Measurements from ENCODE around the gene ZDHHC13.

ZDHHC13 gene

DNA sequence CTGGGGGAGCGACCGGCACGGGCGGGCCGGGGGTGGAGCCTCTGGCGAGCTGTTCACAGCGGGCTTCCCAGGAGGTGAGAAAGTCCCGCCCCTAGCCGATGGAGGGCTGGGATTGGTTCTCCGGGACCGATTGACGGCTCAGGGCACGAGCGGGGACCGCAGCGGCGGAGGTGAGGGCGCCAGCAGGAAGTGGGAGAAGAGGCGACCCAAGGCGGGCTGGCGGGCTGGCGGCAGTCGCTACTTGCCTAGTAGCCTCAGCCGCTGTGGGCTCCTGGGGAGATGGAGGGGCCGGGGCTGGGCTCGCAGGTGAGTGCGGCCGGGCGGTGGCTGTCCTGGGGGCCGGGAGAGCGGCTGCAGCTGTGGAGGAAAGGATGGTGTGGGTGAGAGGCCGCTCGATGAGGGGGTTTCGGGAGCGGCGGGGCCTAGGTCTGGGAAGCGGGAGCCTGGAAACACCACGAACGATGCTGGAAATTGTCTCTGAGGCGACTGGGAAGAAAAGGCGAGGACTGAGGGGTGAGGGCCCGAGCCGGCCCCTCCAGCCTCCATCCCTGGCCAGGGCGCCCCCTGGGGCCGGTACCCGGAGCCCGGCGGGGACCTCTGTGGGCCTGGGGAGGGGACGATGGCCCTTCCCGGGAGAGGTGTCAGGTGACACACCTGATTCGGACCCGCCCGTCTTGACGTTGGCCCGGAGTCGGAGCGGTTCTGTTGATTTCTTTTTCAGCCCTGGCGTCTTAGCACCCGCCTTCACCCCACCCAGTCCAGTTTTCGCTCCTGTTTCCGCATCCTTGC lies at the start of gene ZDHHC13:
TSS of gene ZDHHC13 (plus strand) at position 198 of the 789 bp plus-strand sequence. CDS start at position 280, 82 bp downstream.
- peak; percentile 89 for DNase-seq

DNA sequence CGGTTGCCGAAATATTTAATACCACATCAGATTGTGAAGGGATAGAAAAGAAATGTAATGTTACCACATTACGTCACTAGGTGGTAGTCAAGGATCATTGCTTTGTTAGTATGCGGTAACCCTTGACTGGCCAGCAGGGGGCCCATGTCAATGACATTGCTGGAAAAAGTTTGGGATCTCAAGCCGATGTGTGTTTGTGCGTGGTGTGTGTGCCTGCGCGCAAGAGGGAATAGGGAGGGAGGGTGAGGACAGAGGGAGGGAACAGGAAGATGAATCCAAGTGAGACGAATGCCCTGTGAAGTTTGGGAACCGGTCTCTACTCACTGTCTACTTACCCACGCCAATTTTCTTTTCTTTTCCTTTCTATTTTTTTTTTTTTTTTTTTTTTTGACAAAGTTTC lies 45.7 kb upstream of the ZDHHC13 start:
- DNase-seq, result peak; percentile 28

DNA sequence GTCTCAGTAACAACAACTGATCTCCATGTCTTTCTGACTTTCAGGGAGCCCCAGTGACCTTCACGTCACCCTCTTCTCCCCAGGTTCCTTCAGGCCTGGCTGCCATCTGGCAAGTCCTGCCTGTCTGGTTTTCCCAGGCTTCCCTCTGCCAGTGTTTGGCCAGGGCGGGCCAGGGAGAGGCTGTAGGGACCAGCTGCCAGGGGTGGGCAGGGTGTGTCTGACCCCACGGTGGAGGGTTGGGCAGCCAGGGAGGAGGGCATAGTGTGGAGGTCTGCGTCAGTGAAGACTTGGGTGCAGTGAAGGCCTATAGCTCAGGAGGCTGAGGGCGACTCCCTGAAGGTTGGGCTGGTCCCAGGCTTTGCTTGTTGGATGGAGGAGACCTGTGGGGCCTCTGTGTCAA lies 44.5 kb upstream of the ZDHHC13 start:
- no peak for DNase-seq

- no peak for DNase-seq
Measured at GRCh38 chr11:19073454-19074415, 43.2 kb upstream of the ZDHHC13 start.

DNA sequence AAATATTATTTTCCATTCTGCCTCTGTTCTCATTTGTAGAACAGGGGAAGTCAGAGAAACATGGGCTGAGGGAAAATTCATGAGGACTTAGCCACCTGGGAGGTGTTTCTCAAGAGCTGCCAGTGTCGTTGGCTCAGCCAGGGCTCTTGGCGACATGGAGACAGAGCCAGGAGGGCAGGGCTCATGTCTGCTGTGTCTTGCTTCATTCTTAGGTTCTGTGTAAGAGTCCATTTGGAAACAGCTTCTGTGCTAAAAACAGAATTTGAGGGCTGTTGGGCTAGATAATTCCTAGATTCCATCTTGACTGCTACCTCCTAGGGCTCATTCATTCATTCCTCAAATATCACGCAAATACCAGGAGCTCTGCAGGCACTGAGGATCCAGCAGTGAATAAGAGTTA lies 41.3 kb upstream of the ZDHHC13 start:
- DNase-seq, result no peak

- DNase-seq, result peak; percentile 35
Measured at GRCh38 chr11:19076744-19077589, 40.0 kb upstream of the ZDHHC13 start.

DNA sequence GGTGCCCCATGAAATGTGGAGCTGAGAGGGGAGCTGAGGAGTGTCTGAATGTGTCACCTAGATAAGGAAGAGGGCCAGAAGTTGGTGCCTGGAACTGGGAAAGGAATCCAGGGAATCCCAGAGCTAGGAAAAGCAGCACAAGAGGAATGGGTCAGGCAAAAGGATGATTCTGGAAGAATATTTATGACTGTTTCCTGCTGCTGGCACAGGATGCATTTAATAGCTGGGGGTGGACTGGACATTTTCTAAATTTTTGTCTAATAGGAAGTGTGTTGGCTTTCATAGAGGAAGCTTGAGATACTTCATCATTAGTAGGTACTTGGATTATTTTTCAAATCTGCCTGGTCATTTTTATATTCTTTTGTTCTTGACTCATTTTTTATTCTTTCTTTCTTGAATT lies 39.0 kb upstream of the ZDHHC13 start:
- no peak for DNase-seq

DNA sequence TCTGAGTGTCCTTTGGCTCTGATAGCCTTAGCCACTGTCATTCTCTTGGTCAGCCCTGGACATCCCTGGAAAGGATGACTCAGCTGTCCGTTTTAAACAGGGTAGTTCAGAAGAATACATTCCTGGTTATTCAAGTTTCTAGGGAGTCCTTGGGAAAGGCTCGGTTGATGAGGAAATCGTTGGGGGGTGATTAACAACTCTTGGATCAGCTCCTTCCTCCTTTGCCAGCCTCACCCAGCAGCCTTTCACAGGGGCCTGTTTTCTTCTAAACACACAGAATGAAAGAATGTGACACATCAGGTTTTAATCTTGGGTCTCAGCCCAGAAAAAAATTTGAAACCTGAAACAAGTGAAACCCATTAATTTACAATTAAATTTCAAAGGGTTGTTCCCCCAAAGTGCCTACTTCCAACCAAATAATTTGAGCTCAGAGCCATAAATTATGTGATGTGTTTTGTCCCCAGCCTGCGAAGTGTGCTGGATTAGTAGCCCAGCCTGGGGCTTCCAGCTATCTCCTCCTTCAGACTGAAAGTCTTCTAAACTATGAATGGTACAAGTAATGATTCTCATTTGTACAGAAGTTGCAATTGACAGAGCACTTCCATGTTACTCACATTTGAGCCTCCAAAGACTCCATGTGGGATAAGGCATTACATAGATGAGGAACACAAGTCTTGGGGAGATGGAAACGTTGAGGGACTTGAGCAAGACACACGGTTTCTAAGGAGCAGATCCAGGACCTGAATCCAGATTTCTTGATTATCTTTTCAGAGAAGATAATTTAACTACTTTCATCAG lies 37.1 kb upstream of the ZDHHC13 start:
- DNase-seq, result no peak

DNA sequence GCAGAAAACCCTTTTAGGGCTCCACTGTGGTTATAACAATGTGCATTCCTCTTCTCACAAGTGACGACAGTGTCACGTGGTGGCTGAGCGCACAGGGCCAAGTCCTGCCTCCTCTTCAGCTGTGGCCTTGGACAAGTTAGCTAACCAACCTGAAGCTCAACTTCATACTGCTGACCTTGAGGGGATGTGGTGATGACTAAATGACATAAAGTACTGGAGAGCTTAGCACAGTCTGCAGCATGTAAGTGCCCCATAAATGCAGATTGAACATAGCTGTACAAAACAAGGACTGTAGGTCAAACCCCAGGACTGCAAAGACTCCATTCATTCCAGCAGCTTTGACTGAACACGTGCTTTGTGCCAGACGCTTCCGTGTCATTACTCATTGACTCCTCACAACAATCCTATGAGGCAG lies 36.4 kb upstream of the ZDHHC13 start:
- no peak for DNase-seq

GRCh38 chr11:19083166-19083565 lies 33.8 kb upstream of the ZDHHC13 start:
- no peak for DNase-seq

DNA sequence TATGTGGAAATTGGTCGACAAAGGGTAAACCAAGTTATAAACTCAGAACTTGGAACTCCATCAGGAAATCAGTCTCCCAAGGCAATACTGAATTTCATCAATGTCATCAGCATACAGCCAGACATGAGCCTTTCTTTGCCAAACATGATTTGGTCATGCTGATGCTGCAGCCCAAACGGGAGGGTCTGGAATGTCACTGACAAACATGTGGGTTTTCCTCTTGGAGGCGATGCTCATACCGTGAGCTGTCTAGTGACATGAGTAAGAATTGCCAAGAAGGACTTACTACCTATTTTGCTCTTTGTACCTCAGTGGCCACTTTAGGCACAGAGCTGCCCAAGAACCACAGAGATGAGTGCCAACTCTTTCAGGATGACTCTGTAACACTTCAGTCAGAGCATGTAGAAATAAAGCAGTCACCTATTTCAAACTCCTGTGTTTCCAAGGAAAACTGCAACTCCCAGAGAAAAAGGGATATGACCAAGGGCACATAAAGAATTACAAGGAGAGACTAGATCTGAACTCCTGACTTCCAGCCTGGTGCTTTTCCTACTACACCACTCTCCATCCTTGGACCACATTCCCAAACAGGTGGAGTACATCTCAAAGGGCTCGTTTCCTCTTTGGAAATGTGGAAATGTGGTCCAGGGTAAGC lies 32.2 kb upstream of the ZDHHC13 start:
- DNase-seq, result no peak

- DNase-seq, result no peak
Measured at GRCh38 chr11:19087658-19088057, 29.3 kb upstream of the ZDHHC13 start.

DNA sequence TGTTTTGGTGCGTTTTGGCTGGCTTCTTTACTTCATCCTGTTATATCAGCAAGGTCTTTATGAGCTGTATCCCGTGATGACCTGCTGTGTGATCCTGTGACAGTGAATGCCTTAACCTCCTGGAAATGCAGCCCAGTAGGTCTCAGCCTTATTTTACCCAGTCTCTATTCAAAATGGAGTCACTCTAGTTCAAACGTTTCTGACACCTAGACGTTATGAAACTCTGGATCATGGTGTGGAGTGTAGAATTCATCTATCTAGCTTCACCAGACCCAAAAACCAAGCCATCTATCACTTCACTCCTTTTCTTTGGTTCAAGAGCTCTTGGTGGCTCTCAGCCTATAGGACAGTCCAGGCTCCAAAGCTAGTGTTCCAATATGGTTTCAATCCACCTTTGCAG lies 28.2 kb upstream of the ZDHHC13 start:
- no peak for DNase-seq

- DNase-seq, result no peak
Measured at GRCh38 chr11:19089421-19089820, 27.5 kb upstream of the ZDHHC13 start.

DNA sequence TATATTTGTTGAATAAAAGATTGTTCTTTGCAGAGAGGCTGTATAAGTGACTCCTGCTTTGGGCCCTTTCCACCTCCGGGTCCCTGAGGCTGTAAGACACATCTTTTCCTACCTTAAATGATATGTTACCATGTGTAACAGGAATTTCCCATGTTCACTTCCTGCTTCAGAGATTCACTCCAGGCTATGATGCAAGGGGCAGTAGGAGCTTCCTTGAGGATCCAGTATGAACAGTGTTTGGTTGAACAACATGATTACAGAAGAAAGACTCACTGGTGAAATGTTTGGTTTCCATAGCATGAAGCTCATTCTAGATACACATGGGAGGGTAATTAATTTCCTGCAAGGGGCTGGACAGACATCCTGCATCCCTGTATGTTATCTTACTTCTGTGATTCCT lies 25.6 kb upstream of the ZDHHC13 start:
- DNase-seq, result no peak

GRCh38 chr11:19092342-19092741 lies 24.6 kb upstream of the ZDHHC13 start:
- DNase-seq, result no peak

DNA sequence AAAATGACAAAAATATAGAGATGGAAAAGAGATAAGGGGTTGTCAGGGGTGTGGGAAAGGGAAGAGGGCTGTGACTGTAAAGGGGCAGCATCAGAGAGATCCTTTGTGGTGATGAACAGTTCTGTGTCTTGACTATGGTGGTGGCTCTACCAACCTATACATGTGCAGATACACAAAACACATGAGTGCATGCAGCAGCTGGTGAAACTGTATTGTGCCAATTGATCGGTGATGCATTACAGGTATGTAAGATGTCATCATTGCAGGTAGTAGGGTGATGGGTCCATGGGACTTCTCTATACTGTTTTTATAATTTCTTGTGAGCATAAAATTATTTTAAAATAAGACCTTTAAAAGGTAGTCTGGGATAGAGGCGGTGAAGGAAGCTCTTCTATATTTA lies 24.1 kb upstream of the ZDHHC13 start:
- no peak for DNase-seq

DNA sequence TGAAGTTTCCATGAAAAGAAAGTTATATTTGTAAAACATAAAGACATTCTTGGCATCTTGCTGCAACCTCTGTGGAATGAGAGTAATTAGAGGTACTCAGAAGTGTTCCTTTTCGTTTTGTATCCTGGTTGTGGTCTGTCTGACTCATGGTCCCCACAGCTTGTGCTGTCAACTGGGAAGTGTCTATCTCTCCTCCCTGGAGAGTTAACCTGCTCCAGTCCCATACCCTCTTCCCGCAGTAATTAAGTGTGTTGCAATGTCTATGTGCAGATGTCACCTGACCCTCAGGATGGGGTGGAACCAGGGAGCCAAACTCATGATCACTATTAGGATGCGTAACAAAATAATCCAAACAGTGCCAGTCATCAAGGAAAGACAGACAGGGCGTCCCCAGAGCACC lies 23.0 kb upstream of the ZDHHC13 start:
- no peak for DNase-seq

- DNase-seq, result no peak
Measured at GRCh38 chr11:19094859-19095258, 22.1 kb upstream of the ZDHHC13 start.

DNA sequence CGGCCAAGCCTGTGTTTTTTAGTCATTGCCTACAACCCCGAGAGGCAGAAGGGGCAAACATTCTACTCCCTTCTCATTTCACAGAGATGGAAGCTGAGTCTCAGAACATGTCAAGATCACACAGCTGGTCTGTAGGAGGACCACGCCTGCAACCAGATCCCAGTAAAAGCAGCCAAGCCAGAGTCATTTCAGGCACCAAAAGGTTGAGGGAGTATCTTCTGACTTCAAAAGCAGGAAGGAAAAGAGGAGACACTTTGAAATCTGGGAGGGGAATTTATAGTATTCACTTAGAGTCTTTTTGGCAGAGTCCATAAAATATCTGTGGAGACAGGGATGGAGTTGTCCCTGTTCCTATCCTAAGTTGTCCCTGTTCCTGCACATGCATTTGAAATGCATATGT lies 17.9 kb upstream of the ZDHHC13 start:
- DNase-seq, result no peak

GRCh38 chr11:19100885-19101284 lies 16.1 kb upstream of the ZDHHC13 start:
- no peak for DNase-seq
